ENCODE measurements around the gene AKAP8. TPM values are rescaled to one million over a fixed set of nuclear protein-coding genes. Genes with fewer than 3 reads are reported as not detected.

Gene AKAP8
- total RNA-seq, 1 donor from 2014 or later = 28.9 TPM

GRCh38 chr19:15305582-15306334, 73.8 kb downstream of the AKAP8 start:
- no peak for DNase-seq
- Mint-ChIP-seq H3K36me3 (ENCODE audit: unreplicated experiment) (peaks cover 10% of the 10 kb centered on the region), H3K27me3 (ENCODE audit: unreplicated experiment) (peaks cover 4% of the 10 kb centered on the region), H3K4me3 (ENCODE audit: unreplicated experiment) (no peak overlapping the region), H3K27ac (ENCODE audit: unreplicated experiment) (no peak overlapping the region), H3K9me3 (ENCODE audit: unreplicated experiment) (peaks cover 10% of the 10 kb centered on the region), H3K4me1 (ENCODE audit: low read depth, unreplicated experiment) (peaks cover 28% of the 10 kb centered on the region)
- TF ChIP-seq CTCF (IDR thresholded peaks at IDR 0.05; ENCODE audit: partially characterized antibody, unreplicated experiment) = no peak

- H3K27me3 Mint-ChIP-seq (ENCODE audit: unreplicated experiment) = peaks cover 4% of the 10 kb centered on the region
- H3K9me3 Mint-ChIP-seq (ENCODE audit: unreplicated experiment) = peaks cover 8% of the 10 kb centered on the region
- H3K27ac Mint-ChIP-seq (ENCODE audit: unreplicated experiment) = peak overlapping the region; percentile 17
- peaks cover 10% of the 10 kb centered on the region for H3K36me3 Mint-ChIP-seq (ENCODE audit: unreplicated experiment)
- no peak for TF ChIP-seq CTCF (IDR thresholded peaks at IDR 0.05; ENCODE audit: partially characterized antibody, unreplicated experiment)
- H3K4me1 Mint-ChIP-seq (ENCODE audit: low read depth, unreplicated experiment) = peaks cover 23% of the 10 kb centered on the region
- peak overlapping the region; percentile 52 for H3K4me3 Mint-ChIP-seq (ENCODE audit: unreplicated experiment)
- DNase-seq = no peak
Observed at GRCh38 chr19:15304140-15304705, 75.4 kb downstream of the AKAP8 start.

Other genes starting within 250 kb of the AKAP8 start
- gene NOTCH3, start 178.8 kb downstream of the AKAP8 start, total RNA-seq (ENCODE audit: unreplicated experiment) = 3.6 TPM
- gene EPHX3, start 147.3 kb downstream of the AKAP8 start, total RNA-seq (ENCODE audit: unreplicated experiment) = 0.61 TPM
- 162 TPM for gene BRD4, start 47.2 kb downstream of the AKAP8 start, total RNA-seq (ENCODE audit: unreplicated experiment)
- gene AKAP8L, start 39.2 kb upstream of the AKAP8 start, total RNA-seq (ENCODE audit: unreplicated experiment) = 354 TPM
- gene WIZ, start 70.2 kb upstream of the AKAP8 start, total RNA-seq (ENCODE audit: unreplicated experiment) = 106 TPM
- not detected for gene RASAL3, start 84.8 kb upstream of the AKAP8 start, total RNA-seq (ENCODE audit: unreplicated experiment)
- not detected for gene PGLYRP2, start 99.7 kb upstream of the AKAP8 start, total RNA-seq (ENCODE audit: unreplicated experiment)
- not detected for gene CYP4F22, start 128.7 kb upstream of the AKAP8 start, total RNA-seq (ENCODE audit: unreplicated experiment)
- gene CYP4F8, start 235.4 kb upstream of the AKAP8 start, total RNA-seq (ENCODE audit: unreplicated experiment) = not detected